ENCODE data around the gene PRDM2.

GRCh38 chr1:13752852-13753251, 52.9 kb downstream of the PRDM2 start:
- TF ChIP-seq CTCF (IDR thresholded peaks at IDR 0.05 in 8 of 11, conservative IDR thresholded peaks at IDR 0.05 in 3 of 11) (no peak), POLR2AphosphoS5 (IDR thresholded peaks at IDR 0.05) (no peak)

Data from spleen (tissue), 7 donors.